HG02798 (cell line): ENCODE data around the gene NRG3.
"Not testable (repeated sequence)": the region's sequence is repeated elsewhere in the genome, so short reads cannot be mapped to it uniquely, and the experiment has no call there.

ENCODE experiments used
- ATAC-seq: cut with Tn5 transposase; IDR thresholded peaks from one replicate; pipeline ENCODE4 v1.9.1; 2021; ENCODE audit warnings: mild to moderate bottlenecking; ENCODE audit not compliant: unreplicated experiment, poor library complexity

The NRG3 gene

DNA sequence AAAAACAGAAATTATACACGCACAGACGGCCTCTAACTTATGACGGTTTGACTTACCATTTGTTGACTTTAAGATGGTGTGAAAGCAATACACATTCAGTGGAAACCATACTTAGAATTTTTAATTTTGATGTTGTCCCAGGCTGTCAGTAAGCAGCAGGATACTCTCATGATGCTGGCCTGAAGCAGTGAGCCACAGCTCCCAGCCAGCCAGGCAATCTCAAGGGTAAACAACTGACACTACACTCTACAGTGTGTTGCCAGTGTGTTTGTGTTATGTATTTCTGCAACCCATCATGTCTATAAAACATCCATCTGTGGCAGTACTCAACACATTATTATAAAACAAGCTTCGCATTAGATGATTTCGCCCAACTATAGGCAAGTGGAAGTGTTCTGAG, 747.5 kb downstream of the NRG3 start:
- no peak for ATAC-seq

DNA sequence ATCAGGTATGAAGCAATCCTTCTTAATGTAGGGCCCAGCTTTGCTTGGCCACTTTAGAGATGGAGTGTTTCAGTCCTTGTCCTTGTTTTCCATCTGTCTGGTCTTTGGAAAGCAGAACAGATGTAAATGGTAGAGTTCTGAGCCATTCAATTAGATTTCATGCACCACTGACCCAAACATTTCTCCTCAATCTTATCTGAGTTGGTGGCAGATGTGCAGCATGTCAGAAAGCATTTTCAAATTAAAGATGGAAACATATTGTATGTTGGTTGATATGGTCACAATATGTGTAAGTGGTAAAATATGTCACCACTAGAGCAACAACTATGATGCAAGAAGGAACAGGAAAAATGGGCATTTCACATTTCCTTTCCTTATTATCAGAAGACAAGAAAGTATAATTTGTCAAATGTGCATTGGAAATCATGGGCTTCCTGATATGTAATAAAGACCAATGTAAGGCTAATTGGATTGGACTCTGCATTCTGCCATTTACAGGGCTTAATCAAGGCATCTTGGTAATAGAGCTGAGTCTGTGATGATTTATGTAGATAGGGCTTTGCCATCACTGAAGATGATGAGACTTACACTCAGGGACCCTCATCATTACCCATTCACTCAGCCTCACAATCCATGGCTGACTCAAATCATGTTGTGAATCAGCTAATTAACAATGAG, 750.7 kb downstream of the NRG3 start:
- no peak for ATAC-seq

DNA sequence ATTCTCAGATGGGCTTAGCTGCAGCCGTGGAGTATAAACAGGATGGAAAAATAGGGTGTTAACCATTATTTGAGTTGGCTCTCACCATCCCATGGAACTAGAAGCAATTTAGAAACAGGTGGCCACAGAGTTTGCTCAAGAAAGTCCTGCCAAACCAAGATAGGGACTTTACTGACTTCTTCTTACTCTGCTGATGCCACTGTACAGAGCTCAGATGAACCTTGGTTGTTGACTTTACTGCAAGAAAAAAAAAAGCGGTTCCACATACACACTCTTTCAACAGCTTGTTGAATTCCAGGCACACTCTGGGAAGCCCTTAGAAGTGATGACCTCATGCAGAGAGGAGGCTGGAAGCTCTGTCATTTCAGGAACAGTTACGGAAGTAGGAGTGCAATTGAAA, 753.4 kb downstream of the NRG3 start:
- ATAC-seq: no peak

DNA sequence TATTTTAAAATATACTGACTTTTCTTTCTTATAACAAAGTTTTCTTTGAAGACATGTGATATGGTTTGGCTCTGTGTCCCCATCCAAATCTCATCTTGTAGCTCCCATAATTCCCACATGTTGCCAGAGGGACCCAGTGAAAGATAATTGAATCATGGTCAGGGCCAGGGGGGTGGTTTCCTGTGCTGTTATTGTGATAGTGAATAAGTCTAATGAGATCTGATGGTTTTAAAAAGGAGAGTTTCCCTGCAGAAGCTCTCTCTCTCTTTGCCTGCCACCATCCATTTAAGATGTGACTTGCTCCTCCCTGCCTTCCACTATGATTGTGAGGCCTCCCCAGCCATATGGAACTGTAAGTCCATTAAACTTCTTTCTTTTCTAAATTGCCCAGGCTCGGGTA, 768.1 kb downstream of the NRG3 start:
- no peak for ATAC-seq

DNA sequence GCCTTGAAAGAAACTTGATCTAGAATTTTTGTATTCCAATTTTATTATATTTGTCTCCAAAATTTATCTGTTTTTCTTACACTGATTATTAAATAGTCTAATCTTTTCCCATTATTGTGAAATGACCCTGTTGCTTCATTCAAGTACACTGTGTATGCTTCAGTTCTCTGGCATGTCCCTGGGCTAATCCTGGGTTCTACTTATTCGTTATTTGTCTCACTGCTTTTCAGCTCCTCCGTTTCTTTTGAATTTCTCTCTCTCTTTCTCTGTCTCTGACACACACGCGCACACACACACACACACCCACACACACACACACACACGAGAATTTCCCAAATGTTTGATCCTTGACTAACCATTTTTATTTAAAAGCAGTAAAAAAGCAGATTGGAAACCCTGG, 768.6 kb downstream of the NRG3 start:
- no peak for ATAC-seq

DNA sequence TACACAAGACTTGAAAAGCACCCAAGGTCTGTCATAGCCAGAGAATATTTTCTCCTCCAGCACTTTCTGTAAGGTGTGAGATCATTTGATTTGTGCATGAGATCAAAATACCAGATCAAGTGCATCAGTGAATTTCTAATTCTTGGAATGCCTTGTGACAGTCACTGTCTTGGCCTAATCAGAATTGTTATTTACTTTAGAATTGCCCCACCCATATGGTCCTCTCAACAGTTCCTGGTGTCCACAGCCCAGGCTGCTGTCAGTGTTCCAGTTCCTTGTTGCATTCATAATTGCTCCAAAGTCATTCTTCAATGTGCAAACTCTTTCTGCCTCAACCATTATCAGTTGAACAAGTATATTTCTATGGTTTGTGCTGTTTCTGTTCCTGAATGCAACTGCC, 770.2 kb downstream of the NRG3 start:
- no peak for ATAC-seq

DNA sequence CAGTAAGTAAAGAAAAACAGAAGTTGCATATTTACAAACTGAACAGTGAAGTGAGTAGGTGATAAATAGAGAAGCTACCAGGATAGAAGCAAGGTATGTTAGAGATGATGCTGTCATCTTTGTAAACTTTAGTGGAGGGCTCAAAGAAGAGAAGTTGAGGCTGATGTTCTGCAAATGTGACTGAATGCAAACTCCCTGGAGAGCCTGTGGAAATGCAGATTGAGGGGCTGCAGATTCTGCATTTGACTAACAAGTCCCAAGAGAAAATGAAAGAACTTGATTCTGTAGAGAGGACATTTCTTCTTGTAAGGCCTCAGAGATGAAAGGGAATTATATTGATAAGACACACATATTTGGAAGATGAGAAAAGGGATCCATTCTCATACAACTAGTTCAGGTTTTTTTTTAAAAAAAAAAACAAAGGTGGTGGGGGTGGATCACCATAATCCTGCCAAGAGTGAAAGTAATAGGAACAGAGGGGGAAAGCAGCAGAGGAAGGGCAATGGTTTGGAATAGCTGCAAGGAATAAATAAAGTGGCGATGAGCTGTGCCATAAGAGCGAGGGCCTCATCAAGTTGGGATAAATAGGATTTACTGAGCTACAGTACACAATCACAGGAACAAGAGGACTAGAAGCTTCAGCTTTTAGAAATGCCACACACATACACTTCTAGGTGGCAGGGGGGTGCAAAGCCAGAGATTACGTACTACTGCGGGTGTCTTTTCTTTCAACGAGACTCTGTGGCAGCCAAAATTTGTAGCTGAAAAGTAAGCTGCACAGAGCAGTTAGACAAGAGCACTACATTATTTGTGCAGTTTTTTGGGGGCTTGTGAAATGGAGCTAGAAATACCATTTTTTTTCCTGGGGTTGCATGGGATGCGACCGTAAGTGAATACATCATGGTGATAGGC, 778.5 kb downstream of the NRG3 start:
- ATAC-seq: no peak

DNA sequence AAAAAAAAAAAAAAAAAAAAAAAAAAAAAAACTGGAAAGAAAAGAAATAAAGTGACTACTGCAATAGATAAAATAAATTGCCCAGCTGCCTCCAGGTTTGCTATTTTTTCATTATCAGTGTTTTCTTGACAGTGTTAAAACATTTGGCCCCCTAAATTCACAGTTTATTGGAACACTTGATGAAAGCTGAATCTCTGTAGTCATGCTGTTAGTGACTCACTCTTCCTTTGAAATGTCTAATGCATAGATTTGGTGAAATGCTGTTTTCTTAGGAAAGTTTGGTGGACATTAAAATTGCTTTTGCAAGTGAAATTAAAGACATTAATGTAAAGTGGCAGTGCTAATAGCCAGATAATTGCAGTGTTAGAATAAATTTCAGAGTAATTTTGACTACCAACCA, 785.2 kb downstream of the NRG3 start:
- no peak for ATAC-seq

DNA sequence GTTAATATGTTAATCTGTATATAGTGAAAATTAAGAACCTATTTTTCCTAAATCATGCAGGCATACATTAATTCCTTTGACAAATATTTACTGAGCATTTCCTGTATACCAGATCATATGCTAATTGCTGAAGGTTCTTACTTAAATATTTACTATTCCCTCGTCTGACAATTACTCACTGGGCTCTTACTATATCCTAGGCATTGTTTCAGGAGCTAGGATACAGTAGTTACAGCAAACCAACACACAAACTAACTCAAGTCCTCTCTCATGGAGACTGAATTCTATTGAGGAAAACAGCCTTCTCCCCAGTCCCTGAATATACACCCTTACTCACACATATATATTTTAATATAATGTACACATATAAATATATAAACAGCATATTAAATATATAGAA, 786.0 kb downstream of the NRG3 start:
- ATAC-seq: no peak

DNA sequence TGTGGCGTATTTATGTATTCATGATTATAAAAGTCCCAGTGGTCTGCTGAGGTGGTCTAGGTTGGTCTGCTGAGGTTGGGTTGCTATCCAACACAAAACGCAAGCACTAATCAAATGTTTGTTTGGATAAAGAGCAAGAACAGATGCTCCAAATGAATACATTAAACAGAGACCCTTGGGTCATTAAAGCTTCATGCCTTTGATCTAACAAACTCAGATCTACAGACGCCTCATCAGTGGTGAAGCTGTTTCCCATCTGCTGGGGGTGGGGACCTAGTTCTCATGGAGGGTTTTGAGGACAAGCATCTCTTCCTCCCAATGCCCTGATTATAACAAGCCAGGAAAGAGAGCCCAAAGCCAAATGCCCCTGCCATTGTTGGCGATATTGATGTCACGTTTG, 786.7 kb downstream of the NRG3 start:
- no peak for ATAC-seq

DNA sequence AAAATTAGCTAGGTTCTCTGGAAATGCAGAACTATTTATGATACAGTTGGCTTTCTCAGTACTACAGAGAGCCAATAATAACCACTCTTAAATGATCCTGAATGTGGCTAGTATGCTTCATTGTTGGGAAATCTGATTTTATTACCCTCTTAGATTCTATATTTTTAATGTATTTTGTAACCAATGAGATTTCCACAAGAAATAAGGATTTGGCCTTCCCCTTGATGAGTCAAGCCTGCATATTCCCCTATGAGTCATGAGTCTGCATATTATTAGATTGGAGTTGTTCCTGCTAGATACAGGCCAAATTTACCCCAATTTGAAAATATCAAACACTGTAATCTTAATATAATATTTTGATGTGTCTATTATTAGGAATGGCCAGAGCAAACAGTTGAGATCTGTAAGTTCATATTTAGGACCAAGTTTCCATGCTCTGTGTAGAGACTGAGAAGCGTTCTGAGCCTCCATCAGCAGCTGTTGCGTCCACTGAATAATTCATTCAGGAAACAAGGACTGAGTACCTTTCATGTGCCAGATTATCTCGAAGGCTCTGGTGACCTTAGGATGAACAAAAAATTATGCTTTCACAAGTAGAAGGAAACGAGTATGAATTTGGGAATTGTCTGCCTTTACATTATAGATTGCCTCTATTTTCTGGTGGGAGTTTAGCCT, 793.4 kb downstream of the NRG3 start:
- no peak for ATAC-seq

DNA sequence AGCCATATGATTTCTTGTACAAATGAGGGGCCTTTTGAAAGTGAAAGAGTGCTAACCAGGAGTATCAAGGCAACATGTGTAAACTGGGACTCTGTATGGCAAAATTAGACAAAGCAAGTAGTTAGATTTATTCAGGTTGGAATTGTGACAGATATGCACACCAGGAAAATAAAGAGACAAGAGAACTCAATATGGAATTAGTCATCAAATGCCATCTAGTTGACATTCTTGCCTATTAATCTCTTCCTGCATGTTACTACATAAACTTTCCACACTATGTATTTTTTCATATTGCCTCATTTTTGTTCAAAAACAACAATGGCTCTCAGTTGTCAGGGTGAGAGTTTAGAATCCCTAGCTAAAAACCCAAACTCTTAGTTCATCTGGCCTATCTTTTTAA, 799.0 kb downstream of the NRG3 start:
- no peak for ATAC-seq

DNA sequence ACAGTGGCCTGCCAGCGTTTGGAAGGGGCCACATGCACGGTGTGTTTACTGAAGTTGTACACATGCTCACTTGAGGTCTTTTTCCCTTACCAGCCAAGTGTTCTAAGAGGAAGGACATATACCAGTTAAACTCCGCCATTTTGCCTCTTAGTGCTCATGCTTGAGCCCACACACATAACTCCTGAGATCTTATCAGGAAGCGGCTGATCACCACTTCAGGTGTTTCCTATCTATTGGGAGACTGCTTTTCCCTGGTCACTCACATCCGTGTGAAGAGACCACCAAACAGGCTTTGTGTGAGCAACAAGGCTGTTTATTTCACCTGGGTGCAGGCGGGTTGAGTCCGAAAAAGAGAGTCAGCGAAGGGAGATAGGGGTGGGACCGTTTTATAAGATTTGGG, 802.9 kb downstream of the NRG3 start:
- ATAC-seq: not testable (repeated sequence)

DNA sequence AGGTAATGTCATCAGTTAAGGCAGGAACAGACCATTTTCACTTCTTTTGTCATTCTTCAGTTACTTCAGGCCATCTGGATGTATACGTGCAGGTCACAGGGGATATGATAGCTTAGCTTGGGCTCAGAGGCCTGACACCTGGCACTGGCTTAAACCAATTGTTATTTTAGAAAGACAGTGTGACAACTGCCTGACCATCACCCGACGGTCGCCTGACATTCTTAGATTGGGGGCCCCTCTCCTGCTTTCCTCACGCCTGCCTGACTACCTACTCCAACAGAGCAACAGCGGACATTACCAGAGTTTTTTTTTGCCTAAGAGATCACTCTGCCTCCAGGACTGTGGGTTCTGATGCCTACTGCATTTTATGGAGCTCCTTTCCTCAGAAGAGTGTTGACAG, 803.5 kb downstream of the NRG3 start:
- not testable (repeated sequence) for ATAC-seq

DNA sequence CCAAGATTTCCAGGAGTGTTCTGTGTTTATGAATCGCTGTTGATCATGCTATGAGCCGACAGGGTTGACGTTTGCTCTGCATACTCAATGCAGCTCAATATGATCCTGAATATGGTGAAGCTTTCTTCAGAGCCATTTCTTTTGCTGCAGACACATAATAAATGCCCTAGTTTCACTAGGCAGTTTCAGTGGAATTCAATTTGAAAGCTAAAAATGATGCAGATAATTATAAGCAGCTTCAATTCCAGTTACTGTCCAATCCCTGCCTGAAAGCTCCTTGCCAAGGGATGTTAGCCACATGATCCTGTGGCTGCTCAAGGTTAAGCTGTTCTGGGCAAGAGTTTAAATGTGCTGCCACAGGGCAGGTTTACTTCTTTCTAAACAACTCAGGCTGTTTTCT, 805.6 kb downstream of the NRG3 start:
- ATAC-seq: no peak

DNA sequence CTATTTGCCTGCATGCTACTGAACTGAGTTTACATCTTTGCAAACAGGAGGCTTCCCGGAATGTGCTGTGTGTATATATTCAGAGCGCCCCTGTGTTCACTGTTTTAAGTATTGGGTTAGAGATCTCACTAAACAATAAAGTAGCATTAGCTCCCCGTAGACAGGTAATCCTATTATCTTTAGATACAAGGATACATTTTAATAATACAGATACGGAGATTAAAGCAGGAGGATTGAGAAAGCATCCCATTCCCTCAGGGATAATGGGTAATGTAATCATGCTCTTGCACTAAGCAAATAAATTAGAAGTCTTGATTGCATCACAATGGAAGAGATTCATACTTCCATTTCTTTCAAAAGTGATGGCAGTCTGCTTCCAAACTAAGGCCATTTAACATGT, 809.0 kb downstream of the NRG3 start:
- no peak for ATAC-seq

DNA sequence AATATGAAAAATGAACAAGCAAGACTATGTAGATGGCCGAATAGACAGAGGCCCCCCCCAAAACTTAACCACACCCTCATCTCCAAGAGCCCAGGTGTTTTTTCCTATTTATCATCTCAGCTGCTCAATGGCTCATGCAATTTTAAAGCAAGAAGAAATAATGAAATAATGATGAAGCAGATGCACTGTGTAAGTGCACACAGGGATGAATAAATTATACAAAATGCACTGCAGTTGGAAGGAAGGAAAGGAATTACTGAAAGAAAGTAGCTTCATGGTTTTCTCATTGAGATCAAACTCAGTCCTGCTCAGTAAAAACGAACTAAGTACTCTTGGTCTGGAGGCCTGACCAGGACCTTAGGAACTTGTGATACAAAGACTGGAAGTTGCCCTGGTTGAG, 810.1 kb downstream of the NRG3 start:
- no peak for ATAC-seq

DNA sequence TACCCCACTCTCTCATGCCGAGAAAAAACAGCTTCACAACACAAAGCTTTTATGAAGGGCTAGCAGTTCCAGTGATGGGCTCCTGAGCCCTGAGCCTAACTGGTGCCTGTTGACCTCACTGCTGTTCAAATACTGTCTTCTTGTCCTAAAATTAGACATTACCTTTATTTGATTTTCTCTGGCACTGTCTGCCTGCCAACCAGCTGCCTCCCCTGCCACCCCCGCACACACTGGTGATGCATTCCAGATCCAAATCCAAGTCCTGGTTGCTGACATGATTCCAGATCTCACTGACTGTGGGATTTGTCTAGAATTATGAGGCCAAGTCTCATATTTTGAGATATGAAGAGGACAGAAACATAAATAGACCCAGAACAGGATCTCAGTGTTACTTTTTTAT, 816.2 kb downstream of the NRG3 start:
- ATAC-seq: no peak

DNA sequence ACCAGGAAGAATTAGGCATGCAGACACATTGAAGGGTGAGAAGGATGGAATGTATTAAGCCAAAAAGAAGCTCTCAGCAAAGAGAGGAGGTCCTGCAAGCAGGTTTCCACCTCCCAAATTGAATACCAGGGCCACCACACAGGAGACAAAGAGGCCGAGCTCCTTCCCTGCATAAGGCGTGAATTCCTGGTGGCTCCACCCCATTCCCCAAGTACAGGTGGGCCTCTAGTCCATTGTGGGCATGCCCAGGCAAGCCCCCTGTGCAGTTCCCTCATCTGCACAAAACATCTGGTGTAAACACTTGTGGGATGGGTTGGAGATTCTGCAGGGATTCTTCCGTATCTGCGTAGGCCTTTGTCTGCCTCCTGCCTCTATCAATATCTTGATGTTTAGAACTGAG, 817.5 kb downstream of the NRG3 start:
- ATAC-seq: no peak

DNA sequence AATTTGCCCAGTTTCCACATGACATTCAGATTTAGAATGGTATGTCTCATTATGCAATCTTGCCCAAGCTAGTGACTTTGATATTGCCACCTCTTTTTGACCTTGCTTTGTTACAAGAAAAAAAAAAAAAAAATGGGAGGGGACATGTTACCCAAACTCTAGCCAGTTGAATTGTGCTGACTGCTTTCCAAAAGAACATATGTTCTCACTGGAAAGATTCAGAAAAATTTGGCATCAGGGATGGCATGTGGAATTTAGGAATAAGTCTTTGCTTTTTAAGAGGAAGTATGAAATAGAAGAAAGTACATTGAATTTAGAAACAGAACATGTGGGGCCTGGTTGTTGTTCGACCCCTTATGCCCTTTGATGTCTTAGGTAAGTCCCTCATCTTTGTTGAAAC, 846.8 kb downstream of the NRG3 start:
- no peak for ATAC-seq

DNA sequence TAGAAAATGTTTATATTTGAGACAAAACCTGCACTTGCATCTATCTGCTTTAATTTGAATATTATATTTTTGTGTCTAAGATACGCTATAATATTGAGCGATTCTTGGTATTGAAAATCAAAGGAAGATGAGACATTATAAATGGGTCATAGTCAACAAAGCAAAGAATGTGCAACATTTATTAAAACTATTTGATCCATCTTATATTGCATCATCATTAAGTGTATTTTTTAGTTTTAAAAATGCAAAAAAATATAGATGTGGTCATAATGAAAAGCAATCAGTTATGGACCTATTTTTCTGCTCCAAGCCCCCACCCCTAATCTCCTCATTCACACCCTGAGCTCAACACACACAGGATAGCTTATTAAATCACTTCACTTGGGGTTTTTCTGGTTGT, 847.3 kb downstream of the NRG3 start:
- no peak for ATAC-seq
